Measurements from ENCODE around the gene CBX5.
"Not testable (repeated sequence)": the region's sequence is repeated elsewhere in the genome, so short reads cannot be mapped to it uniquely, and the experiment has no call there.

Gene CBX5

DNA sequence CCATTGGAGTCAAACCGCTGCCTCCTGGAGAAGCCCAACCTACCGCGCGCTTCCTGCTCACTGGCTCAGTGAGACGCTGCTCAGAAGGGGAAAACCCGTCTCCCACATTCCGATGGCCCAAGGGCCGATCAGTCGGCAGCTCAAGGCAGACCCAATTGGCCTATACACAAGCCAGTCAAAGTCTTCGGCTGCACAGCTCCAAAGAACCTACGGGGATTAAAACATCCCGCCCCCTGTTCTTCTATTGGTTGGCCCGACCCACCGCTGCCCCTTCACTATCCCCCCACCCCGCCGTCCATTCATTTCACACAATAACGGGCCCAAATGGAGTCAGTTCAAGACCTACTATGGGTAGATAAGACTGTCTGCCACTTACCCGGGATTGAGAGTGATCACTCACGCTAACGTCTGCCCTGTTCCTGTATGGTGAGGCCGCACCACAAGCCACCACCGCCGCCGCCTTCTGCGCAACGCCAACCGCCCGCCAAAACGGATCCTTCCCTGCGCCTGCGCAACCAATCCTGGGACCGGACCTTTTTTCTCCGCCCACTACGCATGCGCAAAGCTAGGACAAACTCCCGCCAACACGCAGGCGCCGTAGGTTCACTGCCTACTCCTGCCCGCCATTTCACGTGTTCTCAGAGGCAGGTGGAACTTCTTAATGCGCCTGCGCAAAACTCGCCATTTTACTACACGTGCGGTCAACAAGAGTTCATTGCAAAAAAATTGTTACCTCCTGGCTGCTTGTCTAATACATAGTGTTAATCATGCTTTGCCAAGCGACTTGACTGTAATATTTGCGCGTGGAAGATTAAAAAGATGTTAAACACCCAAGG, at the start of gene CBX5:
TSS of gene CBX5 (minus strand) at position 491 of the 836 bp plus-strand sequence. CDS start 22,472 bp downstream, outside the sequence.
- DNase-seq (ENCODE audit: low read depth): peak; percentile 100

DNA sequence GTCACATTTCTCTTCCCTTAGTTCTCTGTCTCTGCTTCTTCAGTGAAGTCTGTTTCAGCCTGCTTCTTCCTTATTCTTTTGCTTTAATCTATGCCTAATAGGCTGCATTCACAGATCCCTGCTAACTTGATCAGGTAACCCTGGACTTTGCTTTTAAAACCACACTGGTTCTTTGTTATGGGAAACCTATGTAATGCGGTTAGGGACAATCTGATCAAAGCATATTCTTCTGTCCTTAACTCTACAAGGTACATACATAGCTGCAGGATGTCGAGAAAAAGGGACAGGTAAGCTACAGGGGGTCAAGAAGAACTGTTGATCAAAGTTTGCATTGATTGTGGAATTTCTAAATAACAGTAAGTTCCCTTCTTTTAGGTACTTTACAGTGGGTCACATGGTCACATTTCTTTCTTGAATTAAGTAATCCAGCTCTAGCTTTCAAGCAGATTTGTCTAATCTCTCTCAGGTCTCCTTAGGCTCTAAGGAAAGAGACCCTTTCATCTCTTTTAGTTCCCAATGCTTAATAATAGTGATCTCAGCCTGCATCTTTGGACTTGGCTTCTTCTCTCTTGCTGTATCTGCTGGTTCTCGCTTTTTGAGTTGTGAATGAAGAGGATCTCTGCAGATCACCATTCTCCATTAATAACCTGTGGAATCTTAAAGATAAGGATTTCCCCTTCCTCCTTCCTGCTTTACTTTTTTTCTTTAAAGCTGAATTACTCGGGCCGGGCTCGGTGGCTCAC, 48.8 kb upstream of the CBX5 start:
- no peak for DNase-seq (ENCODE audit: low read depth)

DNA sequence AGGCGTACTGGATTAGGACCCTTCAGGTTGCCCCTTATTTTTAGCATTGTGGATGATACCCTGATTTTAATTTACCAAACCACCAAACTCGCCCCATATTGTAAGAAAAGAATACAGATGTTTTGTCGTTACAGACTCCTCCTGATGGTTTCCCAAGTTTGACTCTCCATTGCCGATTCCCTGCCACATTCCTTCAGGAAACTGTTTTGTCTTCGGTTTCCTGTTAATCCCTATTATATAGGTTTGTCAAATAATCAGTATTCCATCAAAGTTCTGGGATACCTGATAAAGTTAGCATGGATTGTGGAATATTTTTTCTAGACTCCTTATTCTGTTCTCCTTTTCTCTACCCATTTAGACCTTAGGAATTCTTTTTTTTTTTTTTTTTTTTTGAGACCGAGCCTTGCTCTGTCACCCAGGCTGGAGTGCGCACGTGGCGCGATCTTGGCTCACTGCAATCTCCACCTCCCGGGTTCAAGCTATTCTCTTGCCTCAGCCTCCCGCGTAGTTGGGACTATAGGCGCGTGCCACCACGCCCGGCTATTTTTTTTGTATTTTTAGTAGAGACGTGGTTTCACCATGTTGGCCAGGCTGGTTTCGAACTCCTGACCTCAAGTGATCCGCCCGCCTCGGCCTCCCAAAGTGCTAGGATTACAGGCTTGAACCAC, 45.7 kb upstream of the CBX5 start:
- not testable (repeated sequence) for DNase-seq (ENCODE audit: low read depth)

DNA sequence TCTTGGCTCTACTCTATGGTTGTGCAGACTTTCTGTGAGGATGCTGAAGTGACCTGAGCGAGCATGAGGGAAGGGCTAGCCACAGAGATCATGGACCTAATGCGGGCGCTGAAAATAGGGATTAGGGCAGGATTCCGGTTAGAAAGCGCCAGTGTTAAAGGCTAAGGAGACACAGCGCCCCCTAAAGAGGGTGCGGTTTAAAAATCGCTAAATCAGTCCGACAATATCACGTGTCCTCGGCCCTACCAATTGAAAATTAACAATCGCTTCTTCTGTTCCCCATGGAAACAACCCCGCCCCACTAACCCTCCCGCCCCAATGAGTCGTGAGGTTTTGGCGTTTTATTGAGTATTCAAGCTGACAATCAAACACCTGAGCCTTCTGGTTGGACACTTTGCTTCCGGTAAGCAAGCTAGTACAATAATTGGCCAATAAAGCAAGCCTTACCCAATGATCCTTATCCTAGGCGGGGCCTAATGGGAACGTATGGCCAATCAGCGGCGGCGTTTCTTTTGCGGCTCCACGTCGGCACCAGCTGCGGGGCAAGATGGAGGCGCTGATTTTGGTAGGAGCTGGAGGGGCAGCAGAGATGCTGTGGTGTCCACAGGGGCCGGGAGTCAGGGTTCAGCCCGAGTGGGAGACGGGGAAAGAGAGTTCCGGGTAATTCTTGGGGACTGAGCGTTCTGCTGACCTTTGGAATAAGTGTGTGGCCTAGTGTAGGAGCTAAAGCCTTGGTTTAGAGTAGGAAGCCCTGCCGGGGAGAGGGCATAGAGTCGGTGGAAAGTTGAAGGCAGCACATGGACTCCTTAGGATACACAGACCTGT, 44.9 kb upstream of the CBX5 start, which contains the start of gene COPZ1:
TSS of gene COPZ1 (plus strand) at position 515 of the 825 bp plus-strand sequence. CDS start at position 548, 33 bp downstream.
- peak; percentile 100 for DNase-seq (ENCODE audit: low read depth)

GRCh38 chr12:54321363-54321762, 41.4 kb upstream of the CBX5 start:
- DNase-seq (ENCODE audit: low read depth): no peak

- not testable (repeated sequence) for DNase-seq (ENCODE audit: low read depth)
Observed at GRCh38 chr12:54312309-54312708, 32.4 kb upstream of the CBX5 start.

DNA sequence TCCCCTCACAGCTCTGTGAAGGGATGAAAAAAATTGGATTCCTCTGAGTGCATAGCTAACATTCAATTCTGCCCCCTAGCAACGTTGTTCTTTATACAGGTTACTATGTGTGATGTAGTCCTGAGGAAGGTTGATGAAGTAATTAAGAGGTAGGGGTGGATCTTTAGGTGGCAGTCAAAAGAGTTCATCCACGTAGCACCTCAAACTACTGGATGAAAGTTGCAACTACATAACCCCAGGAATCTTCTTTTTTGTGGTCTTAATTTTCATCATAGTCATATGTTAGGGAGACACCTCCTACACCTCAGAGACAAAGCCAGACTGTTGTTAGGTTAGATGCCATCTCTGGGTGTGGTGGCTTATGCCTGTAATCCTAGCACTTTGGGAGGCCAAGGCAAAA, 31.1 kb upstream of the CBX5 start:
- no peak for DNase-seq (ENCODE audit: low read depth)

DNA sequence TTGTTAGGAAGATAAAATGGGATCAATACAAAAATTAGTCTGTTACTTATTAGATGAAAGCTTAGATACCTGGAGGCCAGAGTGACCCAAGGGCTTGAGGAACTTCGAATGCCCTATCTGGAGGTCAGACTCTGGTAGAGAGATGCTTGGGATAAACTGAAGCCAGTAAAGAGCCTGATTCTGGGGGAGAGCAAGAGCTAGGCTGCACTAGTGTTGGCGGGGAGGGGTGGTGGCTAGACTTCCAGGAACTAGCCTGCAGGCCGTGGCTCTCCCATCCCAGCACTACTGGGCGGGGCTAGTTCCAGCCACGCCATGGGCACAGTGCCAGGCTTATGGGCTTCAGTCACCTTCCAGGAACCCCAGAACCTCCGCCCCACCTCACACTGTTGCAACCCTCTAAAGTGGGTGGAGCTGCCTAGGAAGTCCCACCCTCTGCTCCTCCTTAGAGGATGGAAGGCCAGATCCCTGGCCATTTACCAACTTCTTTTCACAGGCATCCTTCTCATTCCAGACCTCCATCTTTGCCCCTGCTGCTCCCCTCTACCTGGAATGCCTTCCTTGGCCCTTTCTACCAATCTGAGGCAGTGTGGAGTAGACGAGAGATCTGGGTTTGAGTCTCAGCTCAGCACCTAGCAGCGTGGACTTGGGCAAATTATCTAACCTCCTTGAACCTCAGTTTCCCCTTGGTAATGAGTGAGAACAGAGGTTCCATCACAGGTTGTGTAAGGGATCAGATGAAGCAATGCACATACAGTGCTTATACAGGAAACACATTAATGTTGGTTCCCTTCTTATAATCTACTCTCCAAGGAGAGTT, 27.2 kb upstream of the CBX5 start:
- peak; percentile 94 for DNase-seq (ENCODE audit: low read depth)

DNA sequence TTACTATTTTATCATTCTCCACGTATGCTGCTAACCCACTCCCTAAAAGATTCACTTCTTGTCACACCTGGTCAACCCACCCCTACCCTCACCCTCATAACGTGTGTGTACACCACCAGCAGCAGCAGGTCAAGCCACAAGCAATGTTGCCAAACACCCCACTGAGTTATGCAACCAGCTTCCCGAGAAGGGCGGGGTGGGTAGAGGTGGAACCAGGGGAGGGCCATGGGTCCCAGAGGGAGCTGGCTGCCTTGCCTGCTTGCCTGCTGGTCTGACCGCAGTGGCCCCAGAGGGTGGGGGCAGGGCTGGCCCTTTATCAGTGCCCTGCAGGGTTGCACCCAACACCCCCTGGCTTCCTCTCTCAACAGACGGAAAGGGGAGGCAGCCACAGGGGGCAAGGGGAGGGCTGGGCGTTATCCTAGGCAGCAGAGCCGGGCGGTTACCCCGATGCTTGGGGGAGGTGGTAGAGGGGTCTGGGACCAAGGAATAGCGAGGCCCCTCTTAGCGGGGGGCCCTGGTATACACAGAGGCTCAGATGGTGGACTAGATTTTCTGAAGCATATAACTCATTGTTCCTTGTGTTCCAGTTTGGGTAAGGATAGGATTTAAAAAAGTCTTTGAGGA, 24.4 kb upstream of the CBX5 start:
- peak; percentile 87 for DNase-seq (ENCODE audit: low read depth)

GRCh38 chr12:54303640-54304039, 23.7 kb upstream of the CBX5 start:
- DNase-seq (ENCODE audit: low read depth): no peak

DNA sequence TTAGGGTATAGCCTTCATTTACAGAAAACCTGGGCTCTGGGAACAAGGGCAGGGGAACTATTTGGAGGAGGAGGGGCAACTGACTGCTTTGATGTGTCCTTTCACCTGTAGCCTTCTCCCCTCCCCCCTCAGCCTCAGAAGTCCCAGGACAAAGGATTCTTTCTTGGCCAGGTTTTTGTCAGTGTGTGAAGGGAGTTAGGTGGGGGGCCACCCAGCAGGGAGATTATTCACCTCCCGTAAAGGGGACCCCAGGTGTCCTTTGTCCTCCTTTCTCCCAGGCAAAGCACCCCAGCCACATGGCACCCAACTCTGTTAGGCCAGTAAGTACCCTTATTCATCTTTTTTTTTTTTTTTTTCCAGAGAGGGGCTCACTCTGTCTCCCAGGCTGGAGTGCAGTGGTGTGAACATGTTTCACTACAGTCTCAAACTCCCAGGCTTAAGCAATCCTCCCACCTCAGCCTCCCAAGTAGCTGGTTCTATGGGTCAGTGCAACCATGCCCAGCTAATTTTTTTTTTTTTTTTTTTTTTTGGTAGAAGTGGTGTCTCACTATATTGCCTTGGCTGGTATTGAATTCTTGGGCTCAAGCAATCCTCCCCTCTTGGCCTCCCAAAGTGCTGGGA, 21.6 kb upstream of the CBX5 start:
- DNase-seq (ENCODE audit: low read depth): no peak

GRCh38 chr12:54300732-54301427, 21.0 kb upstream of the CBX5 start, which contains the start of gene NFE2:
Gene NFE2 (minus strand): TSS chr12:54301015. CDS start chr12:54295248, 5,767 bp downstream.
- peak; percentile 72 for DNase-seq (ENCODE audit: low read depth)

DNA sequence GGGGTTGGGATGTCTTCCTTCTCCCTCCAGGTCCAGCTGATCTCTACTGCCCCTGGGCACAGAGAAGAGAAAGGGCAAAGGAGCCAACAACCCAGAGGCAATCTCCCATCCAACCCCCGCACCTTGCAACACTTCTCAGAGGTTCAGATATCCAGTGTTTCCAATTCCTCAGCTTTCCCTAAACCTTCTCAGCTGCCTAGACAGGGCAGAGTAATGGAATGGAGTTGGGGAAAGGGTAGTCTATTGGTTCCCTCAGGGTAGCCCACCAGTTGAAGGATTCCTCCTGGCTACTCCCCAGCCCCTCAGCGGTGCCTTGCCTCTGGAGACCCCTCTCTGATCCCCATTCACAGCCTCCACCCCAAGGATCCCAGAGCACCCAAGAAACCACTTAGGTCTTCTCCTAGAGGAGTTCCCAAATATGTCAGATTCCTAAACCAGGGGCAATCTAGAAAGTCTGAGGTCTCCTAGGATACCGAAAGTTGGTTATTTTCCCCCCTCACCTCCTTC, 20.4 kb upstream of the CBX5 start:
- DNase-seq (ENCODE audit: low read depth): no peak

GRCh38 chr12:54299515-54300224, 19.7 kb upstream of the CBX5 start:
- DNase-seq (ENCODE audit: low read depth): no peak

DNA sequence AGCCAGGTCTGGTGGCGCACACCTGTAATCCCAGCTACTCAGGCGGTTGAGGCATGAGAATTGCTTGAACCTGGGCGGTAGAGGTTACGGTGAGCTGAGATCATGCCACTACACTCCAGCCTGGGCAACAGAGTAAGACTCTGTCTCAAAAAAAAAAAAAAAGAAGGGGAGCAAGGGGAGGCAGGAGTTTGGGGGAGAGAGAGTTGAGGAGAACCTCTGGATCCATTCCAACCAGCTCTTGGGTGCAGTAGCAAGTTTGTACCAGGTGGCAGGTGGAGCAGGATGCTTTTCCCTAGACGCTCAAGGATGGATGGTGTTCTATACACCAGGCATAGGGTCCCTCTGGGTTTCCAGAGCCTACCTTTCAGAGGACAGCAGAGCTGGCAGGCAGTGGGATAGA, 19.0 kb upstream of the CBX5 start:
- DNase-seq (ENCODE audit: low read depth): no peak

- no peak for DNase-seq (ENCODE audit: low read depth)
Observed at GRCh38 chr12:54296393-54297099, 16.6 kb upstream of the CBX5 start.

DNA sequence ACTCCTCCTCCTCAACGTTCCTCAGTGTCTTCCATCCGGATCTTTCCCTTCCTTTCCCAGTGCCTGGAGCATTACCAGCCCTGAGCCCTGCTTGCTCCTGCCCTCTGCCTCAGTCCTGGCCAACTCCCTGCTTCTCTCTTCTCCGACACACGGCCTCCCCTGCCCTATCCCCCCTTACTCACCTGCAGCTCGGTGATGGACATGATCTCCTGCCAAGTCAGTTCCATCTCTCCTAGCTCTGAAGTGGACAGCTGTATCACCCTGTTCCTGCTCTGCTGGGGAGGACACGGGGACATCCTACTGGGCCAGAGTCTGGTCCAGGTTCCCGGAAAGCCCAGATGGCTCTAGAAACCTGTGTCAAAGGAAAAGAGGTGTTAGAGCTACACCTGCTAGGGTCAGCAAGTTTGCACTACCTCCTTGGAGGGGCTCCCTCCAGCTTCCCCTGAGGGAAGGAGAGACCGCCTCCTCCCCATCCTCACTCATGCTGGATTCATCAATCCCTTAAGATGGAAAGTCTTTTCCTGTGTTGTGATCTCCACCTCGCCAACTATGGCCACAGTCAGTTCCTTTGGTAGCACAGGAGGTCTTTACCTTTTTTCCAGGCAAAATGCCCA, 15.1 kb upstream of the CBX5 start:
- DNase-seq (ENCODE audit: low read depth): no peak

All from amniotic epithelial cell (primary cell).